SH-SY5Y (cell line): ENCODE results near the gene IRGC.

Experiments
- GATA2 ChIP-seq: IDR thresholded peaks from 2 replicates; pipeline ENCODE4 v1.6.1; 2011; ENCODE audit warnings: mild to moderate bottlenecking, low read depth, low read length
- GATA3 ChIP-seq: IDR thresholded peaks from 2 replicates; pipeline ENCODE4 v1.6.1; 2011; ENCODE audit warnings: low read depth, mild to moderate bottlenecking, low read length, moderate library complexity

GRCh38 chr19:43724896-43725295, 9.0 kb downstream of the IRGC start:
- TF ChIP-seq GATA2 (no peak), GATA3 (no peak)
